Colonic mucosa (tissue), 4 donors: Measurements from ENCODE around the gene MCU. TPM values are rescaled to one million over a fixed set of nuclear protein-coding genes. Genes with fewer than 3 reads are reported as not detected.

Experiments used
- DNase-seq: peaks from one replicate; pipeline ENCODE4 v3.0.0-alpha.2; 2020
- H3K27ac ChIP-seq: fragments of 200-600 bp; one replicate; pipeline ENCODE4 v1.8.0; 2021
- H3K27me3 ChIP-seq: fragments of 200-600 bp; one replicate; pipeline ENCODE4 v1.8.0; 2021
- H3K36me3 ChIP-seq: fragments of 200-600 bp; one replicate; pipeline ENCODE4 v1.8.0; 2021
- H3K4me1 ChIP-seq: fragments of 200-600 bp; one replicate; pipeline ENCODE4 v1.8.0; 2021; ENCODE audit warnings: mild to moderate bottlenecking
- H3K4me3 ChIP-seq: fragments of 200-600 bp; one replicate; pipeline ENCODE4 v1.8.0; 2021
- H3K9ac ChIP-seq, 2 donors: one replicate each; pipeline ENCODE4 v1.7.0; 2013; ENCODE audit warnings: control low read depth in 2 of 2, low read depth in 2 of 2, low read length in 2 of 2
- H3K9me3 ChIP-seq: fragments of 200-600 bp; one replicate; pipeline ENCODE4 v1.8.0; 2021
- CTCF ChIP-seq: fragments of 200-600 bp; IDR thresholded peaks from one replicate; pipeline ENCODE4 v1.8.0; 2022; ENCODE audit warnings: antibody characterized with exemption, mild to moderate bottlenecking
- intact Hi-C: fragments of 100-400 bp; cut with DNase I; formaldehyde crosslinking; loops from one replicate; pipeline ENCODE4 v1.14.1; 2022
- total RNA-seq, 2 donors: library from RNA; stranded (reverse); fragmentation: NEBNext Ultra II Directional in 1 of 2; extraction: Animal tissue kit (Norgen Biotek cat#: 25700) in 1 of 2; gene quantifications; one replicate each; pipeline ENCODE4 v1.2.1, GENCODE V29; 2021
- donor health status: healthy.
- donor health status: DM: no; HTN: no; CAD: no.
- donor health status: DM: no; HTN: no; CAD: no.

MCU gene
- total RNA-seq, 2 donors from 2014 or later = 88.7 to 109 TPM

- H3K4me3 ChIP-seq = no peak overlapping the region
- H3K4me1 ChIP-seq = no peaks in the 10 kb centered on the region
- intact Hi-C loops = no loop called here
- no peaks in the 10 kb centered on the region for H3K27me3 ChIP-seq
- H3K9me3 ChIP-seq = no peaks in the 10 kb centered on the region
- H3K27ac ChIP-seq = no peak overlapping the region
- no peak overlapping the region for H3K9ac ChIP-seq
- TF ChIP-seq CTCF = no peak
- DNase-seq = no peak
- no peaks in the 10 kb centered on the region for H3K36me3 ChIP-seq
Observed at GRCh38 chr10:72649291-72649690, 42.7 kb upstream of the MCU start.

- Histone ChIP-seq H3K27ac (no peak overlapping the region), H3K9me3 (no peaks in the 10 kb centered on the region), H3K27me3 (no peaks in the 10 kb centered on the region), H3K9ac (no peak overlapping the region), H3K36me3 (no peaks in the 10 kb centered on the region), H3K4me1 (no peaks in the 10 kb centered on the region), H3K4me3 (no peak overlapping the region)
- intact Hi-C loops = no loop called here
- DNase-seq = no peak
- TF ChIP-seq CTCF = no peak
Observed at GRCh38 chr10:72653383-72654096, 38.4 kb upstream of the MCU start.

GRCh38 chr10:72654720-72655119 lies 37.2 kb upstream of the MCU start:
- Histone ChIP-seq H3K9me3 (no peaks in the 10 kb centered on the region), H3K9ac (no peak overlapping the region), H3K4me1 (no peaks in the 10 kb centered on the region), H3K27ac (no peak overlapping the region), H3K4me3 (no peak overlapping the region), H3K36me3 (no peaks in the 10 kb centered on the region), H3K27me3 (no peaks in the 10 kb centered on the region)
- no peak for DNase-seq
- intact Hi-C loops = no loop called here
- TF ChIP-seq CTCF = no peak

- intact Hi-C loops = no loop called here
Observed at GRCh38 chr10:72658696-72659400, 33.1 kb upstream of the MCU start.

GRCh38 chr10:72659694-72660093 lies 32.2 kb upstream of the MCU start:
- no peaks in the 10 kb centered on the region for H3K36me3 ChIP-seq
- H3K4me3 ChIP-seq = no peak overlapping the region
- DNase-seq = no peak
- no peak overlapping the region for H3K9ac ChIP-seq
- no peak overlapping the region for H3K27ac ChIP-seq
- no peaks in the 10 kb centered on the region for H3K9me3 ChIP-seq
- no peaks in the 10 kb centered on the region for H3K27me3 ChIP-seq
- intact Hi-C loops = no loop called here
- no peaks in the 10 kb centered on the region for H3K4me1 ChIP-seq
- no peak for TF ChIP-seq CTCF

More at GRCh38 chr10:72658696-72659400, 33.1 kb upstream of the MCU start:
- TF ChIP-seq CTCF = no peak
- no peaks in the 10 kb centered on the region for H3K9me3 ChIP-seq
- H3K4me3 ChIP-seq = no peak overlapping the region
- no peak overlapping the region for H3K9ac ChIP-seq
- H3K27me3 ChIP-seq = no peaks in the 10 kb centered on the region
- no peaks in the 10 kb centered on the region for H3K36me3 ChIP-seq
- no peak overlapping the region for H3K27ac ChIP-seq
- DNase-seq = no peak
- H3K4me1 ChIP-seq = no peaks in the 10 kb centered on the region
